NCI-H345 (cell line): ENCODE data around the gene HNRNPH3.
A peak's percentile ranks its signal among the peaks of the same experiment; 100 is the strongest.

Source experiments
- DNase-seq: peaks from one replicate; lab custom pipeline; 2025; lab: John Stamatoyannopoulos, UW

Gene HNRNPH3

GRCh38 chr10:68332259-68333057 is 594 bp downstream of the HNRNPH3 start, which contains the start of gene PBLD:
PBLD (minus strand) TSS chr10:68332928; CDS start chr10:68306844, 26,084 bp downstream.
- peak; percentile 61 for DNase-seq

GRCh38 chr10:68333058-68333395 is 1.2 kb downstream of the HNRNPH3 start:
- no peak for DNase-seq

- no peak for DNase-seq
Measured at GRCh38 chr10:68333440-68334431, 1.9 kb downstream of the HNRNPH3 start.

- no peak for DNase-seq
Measured at GRCh38 chr10:68334672-68335467, 3.0 kb downstream of the HNRNPH3 start.

- no peak for DNase-seq
Measured at GRCh38 chr10:68336754-68337351, 5.0 kb downstream of the HNRNPH3 start.

GRCh38 chr10:68340358-68341080 is 8.7 kb downstream of the HNRNPH3 start:
- no peak for DNase-seq

- DNase-seq: no peak
Measured at GRCh38 chr10:68342909-68343516, 11.1 kb downstream of the HNRNPH3 start.

- DNase-seq: no peak
Measured at GRCh38 chr10:68345621-68346020, 13.8 kb downstream of the HNRNPH3 start.

- DNase-seq: no peak
Measured at GRCh38 chr10:68346774-68347173, 14.9 kb downstream of the HNRNPH3 start.

- DNase-seq: peak; percentile 5
Measured at GRCh38 chr10:68348265-68348741, 16.4 kb downstream of the HNRNPH3 start.

- no peak for DNase-seq
Measured at GRCh38 chr10:68353537-68353936, 21.7 kb downstream of the HNRNPH3 start.

GRCh38 chr10:68359189-68359588 is 27.3 kb downstream of the HNRNPH3 start:
- no peak for DNase-seq

- no peak for DNase-seq
Measured at GRCh38 chr10:68362590-68362989, 30.7 kb downstream of the HNRNPH3 start.

GRCh38 chr10:68364101-68364886 is 32.4 kb downstream of the HNRNPH3 start:
- no peak for DNase-seq

GRCh38 chr10:68365611-68366010 is 33.7 kb downstream of the HNRNPH3 start:
- DNase-seq: no peak

- no peak for DNase-seq
Measured at GRCh38 chr10:68366600-68366999, 34.7 kb downstream of the HNRNPH3 start.

GRCh38 chr10:68367121-68367520 is 35.3 kb downstream of the HNRNPH3 start:
- no peak for DNase-seq

GRCh38 chr10:68371604-68372003 is 39.7 kb downstream of the HNRNPH3 start:
- no peak for DNase-seq

GRCh38 chr10:68385740-68386139 is 53.9 kb downstream of the HNRNPH3 start:
- DNase-seq: no peak
